GM19463 (cell line): ENCODE results near the gene ANO1.
"Not testable (repeated sequence)": the region's sequence is repeated elsewhere in the genome, so short reads cannot be mapped to it uniquely, and the experiment has no call there.

Experiments used
- ATAC-seq: cut with Tn5 transposase; IDR thresholded peaks from one replicate; pipeline ENCODE4 v1.9.1; 2021; ENCODE audit warnings: mild to moderate bottlenecking, moderate library complexity; ENCODE audit not compliant: unreplicated experiment

The ANO1 gene

DNA sequence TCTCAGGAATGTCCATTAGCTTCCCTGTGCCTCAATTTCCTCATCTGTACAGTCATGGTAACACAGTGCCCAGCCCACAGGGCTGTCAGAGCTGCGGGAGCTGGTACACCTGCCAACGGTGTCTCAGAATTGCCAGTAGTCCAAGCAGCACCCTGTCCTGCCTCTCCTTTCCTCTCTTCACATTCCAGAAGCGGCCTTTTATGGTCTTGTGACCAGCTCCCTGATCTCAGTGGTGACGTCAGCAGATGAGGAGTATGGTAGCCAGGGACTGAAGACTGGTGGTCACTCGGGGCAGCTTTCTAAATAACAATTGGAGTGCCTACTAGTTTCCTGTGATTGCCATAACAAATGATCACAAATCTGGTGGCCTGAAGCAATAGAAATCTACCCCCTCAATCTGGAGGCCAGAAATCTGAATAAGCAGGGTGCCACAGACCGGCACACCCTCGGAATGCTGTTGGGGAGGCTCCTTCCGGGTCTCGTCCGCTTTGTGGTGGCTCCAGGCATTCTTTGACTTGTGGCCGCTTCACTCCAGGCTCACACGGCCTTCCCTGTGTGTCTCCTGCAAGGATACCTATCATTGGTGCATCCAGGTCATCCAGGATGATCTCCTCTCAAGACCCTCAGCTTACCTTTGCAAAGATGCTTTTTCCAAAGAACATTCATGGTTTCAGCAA is 127.1 kb downstream of the ANO1 start:
- no peak for ATAC-seq

DNA sequence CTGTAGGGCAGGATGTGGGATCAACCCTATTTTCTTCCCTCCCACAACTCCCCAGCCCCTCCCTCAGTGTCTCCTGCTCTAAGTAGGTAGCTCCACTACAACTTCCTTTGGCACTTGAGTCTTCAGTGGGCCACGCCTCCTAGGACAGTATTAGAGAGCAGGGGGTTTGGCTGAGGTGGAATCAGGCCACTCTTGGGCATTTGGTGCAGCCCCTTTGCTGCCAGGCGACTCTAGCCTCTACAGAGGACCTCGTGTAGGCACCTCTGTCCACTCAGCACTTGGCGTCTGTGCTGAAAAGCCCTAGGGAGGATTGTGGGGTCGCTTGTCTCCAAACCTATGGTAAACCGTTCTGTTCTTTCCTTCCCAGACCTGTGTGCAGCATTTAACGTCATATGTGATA is 127.6 kb downstream of the ANO1 start:
- no peak for ATAC-seq

DNA sequence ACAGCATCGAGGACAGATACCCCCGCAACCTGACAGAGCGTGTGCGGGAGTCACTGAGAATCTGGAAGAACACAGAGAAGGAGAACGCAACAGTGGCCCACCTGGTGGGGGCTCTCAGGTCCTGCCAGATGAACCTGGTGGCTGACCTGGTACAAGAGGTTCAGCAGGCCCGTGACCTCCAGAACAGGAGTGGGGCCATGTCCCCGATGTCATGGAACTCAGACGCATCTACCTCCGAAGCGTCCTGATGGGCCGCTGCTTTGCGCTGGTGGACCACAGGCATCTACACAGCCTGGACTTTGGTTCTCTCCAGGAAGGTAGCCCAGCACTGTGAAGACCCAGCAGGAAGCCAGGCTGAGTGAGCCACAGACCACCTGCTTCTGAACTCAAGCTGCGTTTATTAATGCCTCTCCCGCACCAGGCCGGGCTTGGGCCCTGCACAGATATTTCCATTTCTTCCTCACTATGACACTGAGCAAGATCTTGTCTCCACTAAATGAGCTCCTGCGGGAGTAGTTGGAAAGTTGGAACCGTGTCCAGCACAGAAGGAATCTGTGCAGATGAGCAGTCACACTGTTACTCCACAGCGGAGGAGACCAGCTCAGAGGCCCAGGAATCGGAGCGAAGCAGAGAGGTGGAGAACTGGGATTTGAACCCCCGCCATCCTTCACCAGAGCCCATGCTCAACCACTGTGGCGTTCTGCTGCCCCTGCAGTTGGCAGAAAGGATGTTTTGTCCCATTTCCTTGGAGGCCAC is 128.3 kb downstream of the ANO1 start:
- ATAC-seq, result no peak

DNA sequence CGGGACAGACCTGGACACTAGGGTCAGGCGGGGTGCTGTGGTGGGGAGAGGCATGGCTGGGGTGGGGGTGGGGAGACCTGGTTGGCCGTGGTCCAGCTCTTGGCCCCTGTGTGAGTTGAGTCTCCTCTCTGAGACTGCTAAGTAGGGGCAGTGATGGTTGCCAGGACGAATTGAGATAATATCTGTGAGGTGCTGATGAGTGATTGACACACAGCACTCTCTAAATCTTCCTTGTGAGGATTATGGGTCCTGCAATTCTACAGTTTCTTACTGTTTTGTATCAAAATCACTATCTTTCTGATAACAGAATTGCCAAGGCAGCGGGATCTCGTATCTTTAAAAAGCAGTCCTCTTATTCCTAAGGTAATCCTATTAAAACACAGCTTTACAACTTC is 128.9 kb downstream of the ANO1 start:
- no peak for ATAC-seq

DNA sequence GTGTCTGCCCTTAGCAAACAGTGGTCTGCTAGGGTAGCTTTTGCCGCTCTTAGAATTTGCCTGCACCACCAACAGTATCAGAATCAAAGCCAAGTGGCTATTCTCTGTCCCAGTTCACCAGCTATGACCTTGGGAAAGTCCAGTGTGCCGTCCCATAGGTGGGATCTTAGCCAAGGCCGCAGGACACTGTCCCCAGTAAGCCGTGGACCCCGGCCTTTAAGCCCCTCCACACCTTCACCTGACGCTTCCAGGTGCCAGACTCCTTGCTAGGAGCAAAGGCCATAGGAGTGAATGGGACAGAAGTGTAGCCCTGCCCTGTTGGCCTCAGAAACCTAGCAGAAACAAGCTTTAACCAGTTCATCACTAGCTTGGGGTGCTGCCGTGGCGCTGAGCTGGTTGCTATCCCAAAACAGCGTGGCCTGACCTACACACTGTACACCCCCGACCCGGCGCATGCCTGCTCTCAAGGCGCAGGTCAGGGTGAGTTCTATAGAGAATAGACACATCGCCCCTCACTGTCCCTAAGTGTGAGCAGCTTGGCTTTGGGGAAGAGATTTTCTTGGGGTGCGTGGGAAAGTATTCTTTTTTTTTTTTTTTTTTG is 129.5 kb downstream of the ANO1 start:
- no peak for ATAC-seq

DNA sequence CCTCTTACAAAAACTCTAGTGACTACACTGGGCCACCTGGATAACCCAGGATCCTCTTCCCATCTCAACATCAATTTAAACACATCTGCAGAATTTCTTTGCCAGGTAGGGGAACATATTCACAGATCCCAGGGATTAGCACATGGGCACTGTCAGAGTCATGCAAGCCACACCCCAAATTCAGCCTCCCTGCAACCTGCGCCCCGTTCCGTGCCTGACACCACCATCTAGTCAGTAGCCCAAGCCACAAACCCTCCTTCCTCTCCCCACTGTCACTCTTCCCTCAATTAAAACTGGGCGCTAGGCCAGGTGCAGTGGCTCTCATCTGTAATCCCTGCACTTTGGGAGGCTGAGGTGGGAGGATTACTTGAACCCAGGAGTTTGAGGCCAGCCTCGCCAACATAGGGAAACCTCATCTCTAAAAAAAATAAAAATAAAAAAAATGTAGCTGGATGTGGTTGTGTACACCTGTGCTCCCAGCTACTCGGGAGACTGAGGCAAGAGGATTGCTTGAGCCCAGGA is 131.3 kb downstream of the ANO1 start:
- ATAC-seq, result no peak

DNA sequence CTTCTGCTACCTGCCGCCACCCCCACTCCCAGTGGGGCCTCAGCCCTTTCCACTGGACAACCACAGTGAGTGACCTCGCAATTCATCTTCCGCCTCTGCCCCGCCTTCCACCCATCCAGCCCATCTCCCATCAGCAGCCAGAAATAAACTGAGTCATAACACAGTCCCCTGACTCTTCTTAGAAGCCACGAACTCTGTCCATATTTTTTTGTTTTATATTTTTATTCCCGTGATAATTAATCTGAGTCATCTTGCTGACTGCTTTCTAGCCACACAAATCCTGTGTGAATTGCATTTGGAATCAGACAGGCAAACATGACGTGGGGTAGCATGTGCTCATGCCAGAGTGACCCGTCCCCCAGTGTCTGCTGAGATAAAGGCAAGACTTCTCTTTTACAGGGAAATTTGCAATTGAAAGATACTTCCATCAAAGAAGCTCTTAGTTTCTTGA is 132.0 kb downstream of the ANO1 start:
- no peak for ATAC-seq

DNA sequence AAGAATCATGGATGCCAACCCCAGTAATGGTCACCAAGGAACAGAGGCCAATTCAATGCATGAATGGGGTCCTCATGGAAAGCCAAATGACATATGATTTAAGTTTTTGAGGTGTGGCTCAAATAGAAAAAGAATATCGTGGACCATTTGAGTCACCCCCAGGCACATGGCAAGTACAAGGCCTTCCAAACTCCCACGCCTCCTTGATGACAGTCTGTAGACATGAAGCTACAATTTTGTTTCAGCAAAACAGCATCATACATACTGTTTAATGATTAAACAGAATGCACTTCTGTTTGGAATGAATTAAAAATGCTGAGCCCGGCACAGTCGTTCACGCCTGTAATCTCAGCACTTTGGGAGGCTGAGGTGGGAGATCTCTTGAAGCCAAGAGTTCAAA is 132.4 kb downstream of the ANO1 start:
- ATAC-seq, result no peak

DNA sequence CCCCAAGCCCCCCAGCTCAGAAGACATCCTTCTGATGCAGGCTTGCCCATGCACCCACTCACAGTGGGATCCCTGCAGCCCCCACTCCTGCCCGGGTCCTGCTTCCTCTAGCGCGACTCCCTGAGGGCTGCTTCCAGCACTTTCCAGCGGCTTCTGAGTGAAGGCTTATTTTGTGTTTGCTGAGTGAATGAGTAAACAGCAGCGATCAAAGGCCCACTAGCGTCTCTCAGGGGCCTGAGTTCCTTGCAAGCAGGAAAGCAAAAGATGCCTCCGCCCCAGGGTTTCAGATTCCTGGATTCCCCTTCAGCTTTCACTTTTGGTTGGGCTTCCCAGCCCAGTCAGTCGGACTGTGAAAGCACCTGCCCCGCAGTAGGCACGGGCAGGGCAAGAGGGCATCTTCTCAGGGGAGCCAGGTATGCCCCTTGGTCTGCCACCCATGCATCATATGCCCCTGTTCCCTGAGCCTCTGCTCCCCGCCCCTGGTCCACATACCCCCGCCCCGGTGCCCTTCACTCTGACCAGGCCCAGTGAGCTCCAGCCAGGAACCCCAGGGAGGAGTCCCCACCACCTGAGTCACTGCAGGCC is 134.2 kb downstream of the ANO1 start:
- no peak for ATAC-seq

DNA sequence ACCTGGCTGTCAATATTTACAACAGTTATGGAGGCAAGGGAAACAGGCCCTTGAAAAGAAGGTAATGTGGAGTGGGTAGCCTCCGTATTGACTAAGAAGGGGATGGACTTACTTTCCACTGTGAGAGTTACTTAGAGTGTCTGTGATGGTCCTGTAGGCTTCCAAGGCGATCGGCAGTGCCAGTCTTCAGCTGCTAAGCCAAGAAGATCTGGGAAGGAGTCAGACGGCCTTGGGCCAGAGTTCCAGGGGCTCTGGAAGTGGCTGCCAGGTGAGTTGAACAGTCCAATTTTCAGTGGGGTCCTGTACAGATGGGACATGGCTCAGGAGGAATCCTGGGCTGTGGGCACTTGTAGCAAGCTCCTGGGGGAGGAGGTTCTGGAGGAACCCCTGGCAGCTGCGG is 139.3 kb downstream of the ANO1 start:
- not testable (repeated sequence) for ATAC-seq

DNA sequence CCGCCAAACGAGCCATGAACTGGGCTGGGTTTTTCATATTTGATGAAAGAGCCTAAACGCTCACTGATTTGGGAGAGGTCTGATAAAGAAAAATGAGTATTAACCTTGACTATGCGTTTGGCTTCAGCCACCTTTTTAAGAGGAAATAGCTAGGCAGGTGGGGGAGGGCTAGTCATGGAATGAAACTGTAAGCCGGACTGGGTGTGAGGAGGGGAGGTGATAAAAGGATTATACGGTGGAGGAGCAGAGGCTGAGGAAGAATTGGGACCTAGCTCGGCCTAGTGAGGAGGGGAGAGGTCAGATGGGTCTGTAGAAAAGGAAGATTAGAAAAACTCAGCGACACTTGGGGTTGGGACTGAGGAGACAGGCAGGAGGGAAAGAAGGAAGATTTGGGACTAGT is 140.0 kb downstream of the ANO1 start:
- ATAC-seq, result not testable (repeated sequence)

DNA sequence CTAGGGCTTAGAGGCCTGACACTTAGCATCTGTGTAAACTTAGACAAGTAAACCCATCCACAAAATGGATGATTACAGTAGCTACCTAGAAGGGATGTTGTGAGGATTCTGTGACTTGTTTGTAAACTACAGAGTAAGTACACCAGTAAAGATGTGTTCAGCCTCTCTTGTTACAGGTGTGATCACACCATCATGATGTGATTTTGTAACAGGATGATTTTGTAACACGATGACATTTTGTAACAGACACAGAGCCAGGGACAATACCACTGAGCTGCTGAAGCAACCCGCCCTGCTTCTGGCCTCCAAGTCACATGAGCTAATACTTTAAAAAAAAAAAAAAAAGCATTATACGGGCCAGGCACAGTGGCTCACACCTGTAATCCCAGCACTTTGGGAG is 142.0 kb downstream of the ANO1 start:
- ATAC-seq, result no peak

DNA sequence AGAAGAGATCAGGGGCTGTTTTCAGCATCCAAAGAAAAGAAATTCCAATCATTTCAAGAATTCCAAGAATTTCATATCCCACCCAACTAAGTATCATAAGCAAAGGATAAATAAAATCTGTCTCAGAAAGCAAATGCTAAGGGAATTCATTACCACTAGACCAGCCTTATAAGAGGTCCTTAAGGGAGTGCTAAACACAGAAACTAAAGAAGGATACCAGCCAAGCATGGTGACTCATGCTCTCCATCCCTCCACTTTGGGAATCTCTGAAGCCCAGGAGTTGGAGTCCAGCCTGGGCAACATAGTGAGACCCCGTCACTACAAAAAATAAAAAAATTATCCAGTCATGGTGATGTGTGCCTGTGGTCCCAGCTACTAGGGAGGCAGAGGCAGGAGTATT is 142.8 kb downstream of the ANO1 start:
- no peak for ATAC-seq

DNA sequence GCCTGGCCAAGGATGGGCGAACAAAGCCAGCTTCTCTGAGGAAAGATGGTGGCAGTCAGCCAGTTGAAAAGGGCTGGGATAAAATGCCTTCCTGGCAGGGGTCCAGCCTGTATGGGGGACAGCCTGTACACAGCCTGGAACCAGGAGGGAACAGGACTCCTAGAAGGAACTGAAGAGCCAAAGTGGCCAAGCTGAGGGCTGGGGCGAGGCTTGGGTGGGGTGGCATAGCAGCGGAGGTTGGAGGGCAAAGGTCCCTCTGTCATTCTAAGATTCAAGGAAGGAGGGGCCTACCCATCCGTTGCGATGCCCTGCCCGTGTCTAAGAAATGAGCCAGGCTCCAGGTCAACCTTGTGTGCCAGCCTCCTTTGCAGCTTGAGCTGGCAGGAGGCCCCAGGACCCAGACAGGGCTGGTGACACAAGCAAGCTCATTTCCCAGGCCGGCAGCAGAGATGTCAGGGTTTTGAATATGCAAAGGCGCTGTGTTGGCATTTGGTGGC is 147.6 kb downstream of the ANO1 start:
- no peak for ATAC-seq

DNA sequence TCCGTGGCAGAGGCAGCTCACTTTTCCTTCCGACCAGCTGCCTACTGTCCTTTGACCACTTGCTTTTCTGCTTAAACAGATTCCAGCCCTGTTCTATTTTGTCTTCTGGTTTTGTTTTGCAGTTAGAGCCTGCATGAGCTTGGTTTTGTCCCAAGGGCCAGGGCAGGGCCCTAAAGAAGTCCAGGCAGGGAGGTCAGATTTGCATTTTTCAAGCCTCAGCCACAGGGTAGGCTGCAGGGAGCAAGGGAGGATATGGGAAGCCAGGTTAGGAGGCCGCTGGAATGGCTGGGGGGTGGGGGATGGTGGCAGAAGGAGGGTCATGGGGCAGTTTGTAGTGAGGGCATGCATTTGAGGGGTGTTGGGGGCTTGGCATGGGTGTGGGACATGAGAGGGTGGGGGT is 148.1 kb downstream of the ANO1 start:
- ATAC-seq, result no peak

DNA sequence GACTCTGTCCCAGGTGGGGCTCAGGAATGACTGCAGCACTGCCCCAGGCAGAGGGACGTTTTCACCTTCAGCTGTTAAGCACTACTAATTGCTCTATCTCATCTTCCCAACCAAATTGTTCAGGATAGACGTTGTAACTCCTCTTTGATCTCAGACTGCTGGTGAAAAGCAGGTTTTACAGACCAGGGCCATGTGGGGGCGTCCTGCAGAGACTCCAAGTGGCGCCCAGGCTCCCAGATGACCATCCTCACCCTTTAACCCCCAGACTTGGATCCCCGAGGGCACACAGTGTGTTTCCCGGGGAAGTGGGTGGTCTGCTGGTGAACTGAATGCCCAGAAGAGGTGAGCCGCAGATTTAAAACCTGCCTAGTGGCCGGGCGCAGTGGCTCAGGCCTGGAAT is 148.8 kb downstream of the ANO1 start:
- ATAC-seq, result no peak

DNA sequence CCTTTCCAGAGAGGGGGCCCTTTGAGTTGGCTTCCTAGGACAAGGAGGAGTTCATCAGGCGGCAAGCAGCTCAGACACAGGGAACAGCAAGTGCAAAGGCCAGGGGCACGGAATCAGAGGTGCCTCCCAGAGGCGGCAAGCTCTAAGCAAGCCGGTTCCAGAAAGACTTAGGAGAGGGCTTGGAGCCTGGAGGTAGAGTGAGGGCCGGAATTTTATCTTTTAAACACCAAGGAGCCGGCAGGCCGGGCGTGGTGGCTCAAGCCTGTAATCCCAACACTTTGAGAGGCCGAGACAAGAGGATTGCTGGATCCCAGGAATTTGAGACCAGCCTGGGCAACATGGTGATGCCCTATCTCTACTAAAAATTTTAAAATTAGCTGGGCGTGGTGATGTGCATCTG is 151.6 kb downstream of the ANO1 start:
- ATAC-seq, result no peak

DNA sequence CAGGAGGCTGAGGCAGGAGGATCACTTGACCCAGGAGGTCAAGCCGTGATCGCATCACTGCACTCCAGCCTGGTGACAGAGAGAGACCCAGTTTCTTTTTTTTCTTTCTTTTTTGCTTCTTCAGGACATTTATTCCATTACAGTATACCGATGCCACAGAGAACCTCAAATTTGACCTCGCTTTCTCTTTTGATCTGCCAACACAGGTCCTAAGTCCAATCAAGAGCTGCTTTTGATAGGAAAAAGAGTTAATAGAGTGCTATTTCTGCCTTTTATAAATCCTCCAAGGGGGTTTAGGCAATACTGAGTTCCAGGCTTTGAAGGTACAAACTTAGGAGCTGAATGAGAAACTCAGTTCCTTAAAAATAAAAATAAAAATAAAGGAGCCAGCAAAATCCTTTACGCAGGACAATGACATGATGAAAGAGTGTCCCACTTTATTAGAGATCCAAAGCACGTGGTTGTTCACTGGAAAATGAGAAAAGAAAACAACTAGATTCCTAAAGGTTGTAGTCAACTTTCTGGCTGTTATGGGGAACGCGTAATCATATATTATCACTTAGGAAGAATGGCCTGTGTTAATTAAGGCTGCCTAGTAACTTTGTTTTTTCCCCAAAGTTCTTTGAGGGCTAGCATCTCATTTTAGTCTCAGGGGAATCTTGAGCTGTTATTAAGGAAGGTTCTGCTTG is 152.2 kb downstream of the ANO1 start:
- no peak for ATAC-seq

DNA sequence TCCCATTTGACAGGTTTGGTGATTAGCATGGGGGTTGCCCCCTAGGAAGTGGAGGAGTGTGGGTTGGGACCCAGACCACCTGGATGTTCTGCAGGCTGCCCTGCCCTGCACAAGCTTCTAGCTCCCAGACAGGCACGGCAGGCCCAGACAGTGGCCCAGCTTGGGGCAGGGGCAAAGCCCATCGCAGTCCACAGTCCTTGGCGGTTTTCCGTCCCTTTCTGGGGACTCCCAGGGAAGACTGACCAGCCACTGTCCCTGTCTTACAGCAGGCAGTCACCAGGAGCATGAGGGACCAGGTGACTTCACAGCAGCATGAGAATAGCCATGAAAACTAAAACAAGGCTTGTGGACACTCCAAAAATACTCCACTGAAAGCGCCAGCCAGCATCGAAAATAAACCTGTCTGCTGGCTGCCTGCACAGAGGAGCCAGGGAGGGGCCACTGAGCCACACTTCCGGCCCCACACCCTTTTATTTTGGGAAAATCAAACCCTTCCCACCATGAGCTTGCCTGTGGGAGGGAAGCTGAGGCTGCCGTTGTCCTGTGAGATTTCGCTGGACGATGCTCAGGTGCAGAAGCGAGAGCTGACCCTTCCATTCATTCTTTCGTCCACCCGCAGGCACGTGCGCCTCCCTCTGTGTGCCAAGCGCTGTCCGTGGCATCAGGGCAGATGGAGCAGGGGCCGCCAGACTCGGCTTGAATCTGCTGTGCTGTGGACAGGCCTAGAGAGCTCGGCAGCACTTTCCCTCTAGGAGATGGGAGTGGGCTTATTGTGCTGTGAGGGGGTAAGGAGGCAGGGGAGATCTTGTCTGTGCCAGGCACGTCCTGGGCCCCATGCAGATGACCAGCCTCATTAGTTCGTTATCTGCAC is 153.0 kb downstream of the ANO1 start:
- no peak for ATAC-seq

DNA sequence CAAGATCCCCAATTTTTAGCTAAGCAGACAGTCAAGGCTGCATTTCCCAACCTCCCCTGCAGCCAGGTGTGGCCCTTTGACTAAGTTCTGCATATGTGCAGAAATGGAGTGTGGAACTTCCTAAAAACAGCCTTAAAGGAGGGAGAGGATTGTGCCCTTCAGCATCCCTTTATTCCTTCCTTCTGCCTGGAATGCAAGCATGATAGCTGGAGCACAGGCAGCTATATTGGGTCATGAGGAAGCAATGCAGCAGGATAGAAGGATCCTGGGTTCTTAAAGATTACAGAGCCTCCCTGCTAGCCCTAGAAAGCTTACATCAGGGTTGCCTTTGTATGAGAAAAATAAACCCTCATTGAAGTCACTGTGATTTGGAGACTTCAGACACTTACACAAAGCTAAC is 154.9 kb downstream of the ANO1 start:
- no peak for ATAC-seq
